Neural progenitor cell (in vitro differentiated cells): ENCODE measurements around the gene SNX30. TPM values are rescaled to one million over a fixed set of nuclear protein-coding genes. Genes with fewer than 3 reads are reported as not detected.

Source experiments
- DNase-seq: peaks from one replicate; pipeline ENCODE4 v3.0.0-alpha.2; 2016; ENCODE audit warnings: low spot score
- H2AFZ ChIP-seq: fragments of 200-600 bp; sonication (generic); replicated peaks from 2 replicates; pipeline ENCODE4 v1.6.1; 2016; ENCODE audit warnings: antibody characterized with exemption
- H3F3A ChIP-seq: fragments of 200-600 bp; sonication (generic); 2 replicates; pipeline ENCODE4 v1.6.1; 2016; ENCODE audit warnings: antibody characterized with exemption, low read depth
- H3K27ac ChIP-seq: fragments of 200-600 bp; sonication (generic); 2 replicates; pipeline ENCODE4 v1.5.1; 2016; ENCODE audit warnings: mild to moderate bottlenecking
- H3K27me3 ChIP-seq: fragments of 200-600 bp; sonication (generic); 2 replicates; pipeline ENCODE4 v1.6.1; 2016; ENCODE audit warnings: mild to moderate bottlenecking, moderate library complexity
- H3K36me3 ChIP-seq: fragments of 200-600 bp; sonication (generic); 2 replicates; pipeline ENCODE4 v1.5.1; 2016
- H3K4me1 ChIP-seq: fragments of 200-600 bp; sonication (generic); 2 replicates; pipeline ENCODE4 v1.6.1; 2016; ENCODE audit warnings: mixed run types
- H3K4me2 ChIP-seq: fragments of 200-600 bp; sonication (generic); 2 replicates; pipeline ENCODE4 v1.6.1; 2016
- H3K4me3 ChIP-seq: fragments of 200-600 bp; sonication (generic); 2 replicates; pipeline ENCODE4 v1.5.1; 2016
- H3K79me2 ChIP-seq: fragments of 200-600 bp; sonication (generic); 2 replicates; pipeline ENCODE4 v1.6.1; 2016; ENCODE audit warnings: low read depth
- H3K9ac ChIP-seq: fragments of 200-600 bp; sonication (generic); 2 replicates; pipeline ENCODE4 v1.6.1; 2016
- H3K9me3 ChIP-seq: fragments of 200-600 bp; sonication (generic); 2 replicates; pipeline ENCODE4 v1.5.1; 2016; ENCODE audit warnings: low read depth
- H4K20me1 ChIP-seq: fragments of 200-600 bp; sonication (generic); 2 replicates; pipeline ENCODE4 v1.6.1; 2016; ENCODE audit warnings: low read depth
- H3K27ac Mint-ChIP-seq: 3 replicates; pipeline ENCODE4 v1.8.0; 2021; ENCODE audit warnings: mixed read lengths
- H3K27me3 Mint-ChIP-seq: 2 replicates; pipeline ENCODE4 v1.8.0; 2022; ENCODE audit warnings: low read depth, mild to moderate bottlenecking, inconsistent platforms, moderate library complexity, mixed read lengths; ENCODE audit not compliant: insufficient read depth
- H3K36me3 Mint-ChIP-seq: 3 replicates; pipeline ENCODE4 v1.8.0; 2021; ENCODE audit warnings: mixed read lengths
- H3K4me1 Mint-ChIP-seq: 3 replicates; pipeline ENCODE4 v1.8.0; 2021; ENCODE audit warnings: mixed read lengths
- H3K4me3 Mint-ChIP-seq: 3 replicates; pipeline ENCODE4 v1.8.0; 2021; ENCODE audit warnings: mild to moderate bottlenecking, moderate library complexity, mixed read lengths
- H3K9me3 Mint-ChIP-seq: 3 replicates; pipeline ENCODE4 v1.8.0; 2020; ENCODE audit warnings: mixed read lengths
- CTCF ChIP-seq: fragments of 200-600 bp; sonication (generic); IDR thresholded peaks from 2 replicates; pipeline ENCODE4 v1.5.1; 2017; ENCODE audit warnings: antibody characterized with exemption, mild to moderate bottlenecking
- EZH2 ChIP-seq: fragments of 200-600 bp; sonication (generic); IDR thresholded peaks from 2 replicates; pipeline ENCODE4 v1.6.1; 2017; ENCODE audit warnings: antibody characterized with exemption, mild to moderate bottlenecking, moderate library complexity
- EZH2phosphoT487 ChIP-seq: fragments of 200-600 bp; sonication (generic); IDR thresholded peaks from 2 replicates; pipeline ENCODE4 v1.6.1; 2017; ENCODE audit warnings: antibody characterized with exemption
- total RNA-seq: library from RNA; depleted of rRNA; stranded (reverse); fragments of >200 nt; gene quantifications from 2 replicates; pipeline ENCODE4 v1.2.3, GENCODE V29; 2015; ENCODE audit warnings: low replicate concordance

SNX30 gene
- total RNA-seq, 1 donor from 2014 or later, result 19.9 TPM

- H3K4me3 Mint-ChIP-seq, result no peak overlapping the region
- Histone ChIP-seq H3K4me3 (no peak overlapping the region), H3F3A (no peaks in the 10 kb centered on the region), H3K79me2 (no peaks in the 10 kb centered on the region), H3K27ac (no peak overlapping the region), H2AFZ (no peak overlapping the region), H4K20me1 (no peaks in the 10 kb centered on the region), H3K4me1 (no peaks in the 10 kb centered on the region), H3K9me3 (no peaks in the 10 kb centered on the region), H3K36me3 (no peaks in the 10 kb centered on the region), H3K27me3 (no peaks in the 10 kb centered on the region), H3K4me2 (no peak overlapping the region), H3K9ac (no peak overlapping the region)
- peaks cover 3% of the 10 kb centered on the region for H3K4me1 Mint-ChIP-seq
- H3K27ac Mint-ChIP-seq, result no peak overlapping the region
- H3K9me3 Mint-ChIP-seq, result no peaks in the 10 kb centered on the region
- H3K27me3 Mint-ChIP-seq, result no peaks in the 10 kb centered on the region
- no peak for DNase-seq
- TF ChIP-seq CTCF (no peak), EZH2phosphoT487 (no peak), EZH2 (no peak)
- H3K36me3 Mint-ChIP-seq, result peaks cover 6% of the 10 kb centered on the region
Measured at GRCh38 chr9:112860451-112860850, 109.9 kb downstream of the SNX30 start.

GRCh38 chr9:112861155-112861554 is 110.6 kb downstream of the SNX30 start:
- Mint-ChIP-seq H3K4me1 (peaks cover 3% of the 10 kb centered on the region), H3K27ac (no peak overlapping the region), H3K9me3 (peaks cover 3% of the 10 kb centered on the region), H3K36me3 (peaks cover 10% of the 10 kb centered on the region), H3K4me3 (no peak overlapping the region), H3K27me3 (no peaks in the 10 kb centered on the region)
- Histone ChIP-seq H3K9me3 (no peaks in the 10 kb centered on the region), H3F3A (no peaks in the 10 kb centered on the region), H3K4me1 (no peaks in the 10 kb centered on the region), H2AFZ (no peak overlapping the region), H3K27me3 (no peaks in the 10 kb centered on the region), H3K36me3 (no peaks in the 10 kb centered on the region), H4K20me1 (no peaks in the 10 kb centered on the region), H3K27ac (no peak overlapping the region), H3K4me3 (no peak overlapping the region), H3K9ac (no peak overlapping the region), H3K4me2 (no peak overlapping the region), H3K79me2 (no peaks in the 10 kb centered on the region)
- TF ChIP-seq CTCF, result no peak
- no peak for TF ChIP-seq EZH2
- no peak for TF ChIP-seq EZH2phosphoT487
- no peak for DNase-seq

GRCh38 chr9:112861638-112862555 is 111.3 kb downstream of the SNX30 start:
- peaks cover 3% of the 10 kb centered on the region for H3K4me1 Mint-ChIP-seq
- H3K36me3 Mint-ChIP-seq, result peaks cover 12% of the 10 kb centered on the region
- DNase-seq, result no peak
- Histone ChIP-seq H3K4me3 (no peak overlapping the region), H3K9me3 (no peaks in the 10 kb centered on the region), H3K36me3 (no peaks in the 10 kb centered on the region), H3K4me2 (no peak overlapping the region), H3K27ac (no peak overlapping the region), H2AFZ (no peak overlapping the region), H3K9ac (no peak overlapping the region), H4K20me1 (no peaks in the 10 kb centered on the region), H3K4me1 (no peaks in the 10 kb centered on the region), H3K79me2 (no peaks in the 10 kb centered on the region), H3K27me3 (no peaks in the 10 kb centered on the region), H3F3A (no peaks in the 10 kb centered on the region)
- no peak overlapping the region for H3K27ac Mint-ChIP-seq
- TF ChIP-seq CTCF (no peak), EZH2 (no peak), EZH2phosphoT487 (no peak)
- no peaks in the 10 kb centered on the region for H3K27me3 Mint-ChIP-seq
- no peak overlapping the region for H3K4me3 Mint-ChIP-seq
- peaks cover 3% of the 10 kb centered on the region for H3K9me3 Mint-ChIP-seq
